Thyroid gland (tissue), 4 donors: Measurements from ENCODE around the gene BCL2. TPM values are rescaled to one million over a fixed set of nuclear protein-coding genes. Genes with fewer than 3 reads are reported as not detected.

Source experiments
- DNase-seq, 2 donors: peaks; one replicate each; pipeline ENCODE4 v3.0.0-alpha.2; 2019
- H3K27ac ChIP-seq, 3 donors: fragments of 200-600 bp; sonication (generic); 1 replicate in 2 of 3; 2 replicates in 1 of 3; pipeline ENCODE4 v1.5.1; 2016 to 2019; ENCODE audit warnings: mild to moderate bottlenecking in 1 of 3, moderate library complexity in 1 of 3
- H3K27me3 ChIP-seq: fragments of 200-600 bp; sonication (generic); one replicate; pipeline ENCODE4 v1.5.1; 2019
- H3K36me3 ChIP-seq, 2 donors: fragments of 200-600 bp; sonication (generic); one replicate each; pipeline ENCODE4 v1.5.1; 2016 to 2019
- H3K4me1 ChIP-seq, 2 donors: fragments of 200-600 bp; sonication (generic); one replicate each; pipeline ENCODE4 v1.5.1; 2017 to 2019
- H3K4me3 ChIP-seq, 3 donors: fragments of 200-600 bp; sonication (generic); replicated peaks in 1 of 3; 1 replicate in 2 of 3; 2 replicates in 1 of 3; pipeline ENCODE4 v1.5.1; 2016; ENCODE audit warnings: mild to moderate bottlenecking in 1 of 3
- H3K9me3 ChIP-seq: fragments of 200-600 bp; sonication (generic); one replicate; pipeline ENCODE4 v1.5.1; 2017
- POLR2A ChIP-seq, 2 donors: fragments of 450-650 bp; IDR thresholded peaks; one replicate each; pipeline ENCODE4 v1.6.1; 2017; ENCODE audit warnings: antibody characterized with exemption in 2 of 2, mild to moderate bottlenecking in 2 of 2, moderate library complexity in 1 of 2
- WGBS, 2 donors: methylation state at CpG; one replicate each; pipeline ENCODE4 v1.1.5; 2017; 5-methylcytosine and 5-hydroxymethylcytosine counted together
- intact Hi-C: fragments of 100-400 bp; cut with DNase I; formaldehyde crosslinking; loops from one replicate; pipeline ENCODE4 v1.15.1; 2023
- total RNA-seq, 4 donors: library from RNA; depleted of rRNA; stranded (reverse); fragments of >200 nt; gene quantifications; one replicate each; pipeline ENCODE4 v1.2.3, GENCODE V29; 2016
- TF ChIP-seq, protein P1 (sequence below), 6 experiments: fragments of 200-600 bp in 3 of 6; fragments of 450-650 bp in 3 of 6; sonication (generic) in 3 of 6; IDR thresholded peaks; one replicate each; pipeline ENCODE4 v1.5.1; 2016 to 2019; ENCODE audit warnings: antibody characterized with exemption in 6 of 6, mild to moderate bottlenecking in 2 of 6, inconsistent platforms in 1 of 6, moderate library complexity in 1 of 6

BCL2 gene
- total RNA-seq, 4 donors from 2014 or later = 108 to 163 (median 115) TPM

GRCh38 chr18:63182861-63183260 lies 136.7 kb downstream of the BCL2 start:
- intact Hi-C loops = no loop called here
- WGBS, 2 donors = 75 to 88% methylated on average over 4 to 5 of the region's 5 CpGs
- H3K4me3 ChIP-seq = no peak overlapping the region
- no peaks in the 10 kb centered on the region for H3K36me3 ChIP-seq
- TF ChIP-seq, protein P1, sequence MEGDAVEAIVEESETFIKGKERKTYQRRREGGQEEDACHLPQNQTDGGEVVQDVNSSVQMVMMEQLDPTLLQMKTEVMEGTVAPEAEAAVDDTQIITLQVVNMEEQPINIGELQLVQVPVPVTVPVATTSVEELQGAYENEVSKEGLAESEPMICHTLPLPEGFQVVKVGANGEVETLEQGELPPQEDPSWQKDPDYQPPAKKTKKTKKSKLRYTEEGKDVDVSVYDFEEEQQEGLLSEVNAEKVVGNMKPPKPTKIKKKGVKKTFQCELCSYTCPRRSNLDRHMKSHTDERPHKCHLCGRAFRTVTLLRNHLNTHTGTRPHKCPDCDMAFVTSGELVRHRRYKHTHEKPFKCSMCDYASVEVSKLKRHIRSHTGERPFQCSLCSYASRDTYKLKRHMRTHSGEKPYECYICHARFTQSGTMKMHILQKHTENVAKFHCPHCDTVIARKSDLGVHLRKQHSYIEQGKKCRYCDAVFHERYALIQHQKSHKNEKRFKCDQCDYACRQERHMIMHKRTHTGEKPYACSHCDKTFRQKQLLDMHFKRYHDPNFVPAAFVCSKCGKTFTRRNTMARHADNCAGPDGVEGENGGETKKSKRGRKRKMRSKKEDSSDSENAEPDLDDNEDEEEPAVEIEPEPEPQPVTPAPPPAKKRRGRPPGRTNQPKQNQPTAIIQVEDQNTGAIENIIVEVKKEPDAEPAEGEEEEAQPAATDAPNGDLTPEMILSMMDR (IDR thresholded peaks at IDR 0.05) = no peak
- H3K4me1 ChIP-seq = peaks cover 37 to 49% of the 10 kb centered on the region in 2 donors
- no peaks in the 10 kb centered on the region for H3K9me3 ChIP-seq
- H3K27ac ChIP-seq = no peak overlapping the region
- DNase-seq = no peak
- H3K27me3 ChIP-seq = no peaks in the 10 kb centered on the region

- DNase-seq = no peak
- Histone ChIP-seq H3K4me3 (no peak overlapping the region), H3K27me3 (no peaks in the 10 kb centered on the region), H3K4me1 (peaks cover 32 to 44% of the 10 kb centered on the region in 2 donors), H3K9me3 (no peaks in the 10 kb centered on the region), H3K27ac (no peak overlapping the region), H3K36me3 (no peaks in the 10 kb centered on the region)
- intact Hi-C loops = no loop called here
- no peak for TF ChIP-seq POLR2A (IDR thresholded peaks at IDR 0.05)
- TF ChIP-seq, protein P1 (IDR thresholded peaks at IDR 0.05) = no peak
- 86 to 87% methylated on average over 4 of the region's 5 CpGs for WGBS, 2 donors
These were observed 137.2 kb downstream of the BCL2 start for GRCh38 chr18:63182310-63182772.

GRCh38 chr18:63181706-63182309 lies 137.8 kb downstream of the BCL2 start:
- no peak overlapping the region for H3K4me3 ChIP-seq
- no peak for TF ChIP-seq POLR2A (IDR thresholded peaks at IDR 0.05)
- TF ChIP-seq, protein P1 (IDR thresholded peaks at IDR 0.05) = no peak
- no peak for DNase-seq
- H3K36me3 ChIP-seq = no peaks in the 10 kb centered on the region
- H3K27ac ChIP-seq = no peak overlapping the region
- peaks cover 26 to 40% of the 10 kb centered on the region in 2 donors for H3K4me1 ChIP-seq
- no peaks in the 10 kb centered on the region for H3K27me3 ChIP-seq
- H3K9me3 ChIP-seq = no peaks in the 10 kb centered on the region
- intact Hi-C loops = no loop called here
- WGBS, 2 donors = 75 to 81% methylated on average over 5 of the region's 5 CpGs

DNA sequence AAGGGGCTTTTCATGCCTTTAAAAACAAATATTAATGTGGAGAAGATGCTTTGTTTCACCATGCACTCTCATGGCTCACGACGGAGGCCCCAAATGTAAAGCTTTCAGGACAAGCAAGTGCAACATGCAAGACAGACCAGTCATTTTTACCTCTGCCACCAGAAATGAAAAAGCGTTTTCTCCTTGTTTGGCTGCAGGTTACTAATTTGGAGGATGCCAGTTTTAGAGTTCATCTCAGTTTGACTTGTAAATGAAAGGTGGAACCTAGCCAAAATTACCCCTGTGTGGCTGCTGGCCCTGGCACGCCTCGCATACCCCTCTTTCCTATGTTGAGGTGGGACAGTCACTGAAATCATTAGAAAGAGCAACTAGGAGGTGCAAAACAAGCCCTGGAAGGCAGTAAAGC lies 138.6 kb downstream of the BCL2 start:
- Histone ChIP-seq H3K4me3 (no peak overlapping the region), H3K27me3 (no peaks in the 10 kb centered on the region), H3K27ac (no peak overlapping the region), H3K36me3 (no peaks in the 10 kb centered on the region), H3K9me3 (no peaks in the 10 kb centered on the region), H3K4me1 (peaks cover 26 to 35% of the 10 kb centered on the region in 2 donors)
- TF ChIP-seq, protein P1 (IDR thresholded peaks at IDR 0.05) = no peak
- TF ChIP-seq POLR2A (IDR thresholded peaks at IDR 0.05) = no peak
- 90 to 94% methylated on average over 5 of the region's 5 CpGs for WGBS, 2 donors
- intact Hi-C loops = no loop called here
- DNase-seq = no peak

GRCh38 chr18:63180321-63180720 lies 139.2 kb downstream of the BCL2 start:
- WGBS, 2 donors = 90 to 93% methylated on average over 6 to 7 of the region's 11 CpGs
- intact Hi-C loops = no loop called here
- H3K9me3 ChIP-seq = no peaks in the 10 kb centered on the region
- no peaks in the 10 kb centered on the region for H3K27me3 ChIP-seq
- H3K4me1 ChIP-seq = peaks cover 26 to 40% of the 10 kb centered on the region in 2 donors
- H3K27ac ChIP-seq = no peak overlapping the region
- DNase-seq = no peak
- H3K36me3 ChIP-seq = no peaks in the 10 kb centered on the region
- no peak overlapping the region for H3K4me3 ChIP-seq
- no peak for TF ChIP-seq POLR2A (IDR thresholded peaks at IDR 0.05)
- TF ChIP-seq, protein P1 (IDR thresholded peaks at IDR 0.05) = no peak
